ENCODE results near the gene LYL1.

The LYL1 gene

GRCh38 chr19:13073263-13073662, 29.4 kb downstream of the LYL1 start:
- DNase-seq (ENCODE audit: low read depth) = no peak

- no peak for DNase-seq (ENCODE audit: low read depth)
These were observed 30.3 kb downstream of the LYL1 start for GRCh38 chr19:13072188-13072908.

GRCh38 chr19:13071444-13072187, 31.0 kb downstream of the LYL1 start:
- no peak for DNase-seq (ENCODE audit: low read depth)

- DNase-seq (ENCODE audit: low read depth) = no peak
These were observed 32.1 kb downstream of the LYL1 start for GRCh38 chr19:13070425-13071140.

GRCh38 chr19:13069415-13070359, 33.0 kb downstream of the LYL1 start:
- no peak for DNase-seq (ENCODE audit: low read depth)

- DNase-seq (ENCODE audit: low read depth) = no peak
These were observed 34.4 kb downstream of the LYL1 start for GRCh38 chr19:13068085-13068846.

GRCh38 chr19:13066933-13067807, 35.5 kb downstream of the LYL1 start:
- no peak for DNase-seq (ENCODE audit: low read depth)

GRCh38 chr19:13066226-13066625, 36.4 kb downstream of the LYL1 start:
- DNase-seq (ENCODE audit: low read depth) = no peak

- DNase-seq (ENCODE audit: low read depth) = no peak
These were observed 38.6 kb downstream of the LYL1 start for GRCh38 chr19:13064092-13064489.

GRCh38 chr19:13063461-13064091, 39.1 kb downstream of the LYL1 start:
- no peak for DNase-seq (ENCODE audit: low read depth)

- DNase-seq (ENCODE audit: low read depth) = no peak
These were observed 40.3 kb downstream of the LYL1 start for GRCh38 chr19:13062317-13062716.

- peak; percentile 65 for DNase-seq (ENCODE audit: low read depth)
These were observed 41.4 kb downstream of the LYL1 start for GRCh38 chr19:13060964-13061927.

GRCh38 chr19:13060233-13060963, 42.3 kb downstream of the LYL1 start:
- no peak for DNase-seq (ENCODE audit: low read depth)

- DNase-seq (ENCODE audit: low read depth) = no peak
These were observed 43.6 kb downstream of the LYL1 start for GRCh38 chr19:13058951-13059660.

GRCh38 chr19:13057744-13058143, 44.9 kb downstream of the LYL1 start:
- DNase-seq (ENCODE audit: low read depth) = no peak

GRCh38 chr19:13057147-13057572, 45.5 kb downstream of the LYL1 start:
- DNase-seq (ENCODE audit: low read depth) = no peak
